WI38 (cell line): ENCODE measurements around the gene OPCML.

Source experiments
- H3K4me3 ChIP-seq: 2 replicates; pipeline ENCODE4 v1.5.1; 2011; ENCODE audit warnings: low read depth, mild to moderate bottlenecking, control low read depth, low read length
- TF ChIP-seq, protein P1 (sequence below): IDR thresholded peaks from 2 replicates; pipeline ENCODE4 v1.5.1; 2012; ENCODE audit warnings: low read depth, mild to moderate bottlenecking, control low read depth, low read length

OPCML gene

DNA sequence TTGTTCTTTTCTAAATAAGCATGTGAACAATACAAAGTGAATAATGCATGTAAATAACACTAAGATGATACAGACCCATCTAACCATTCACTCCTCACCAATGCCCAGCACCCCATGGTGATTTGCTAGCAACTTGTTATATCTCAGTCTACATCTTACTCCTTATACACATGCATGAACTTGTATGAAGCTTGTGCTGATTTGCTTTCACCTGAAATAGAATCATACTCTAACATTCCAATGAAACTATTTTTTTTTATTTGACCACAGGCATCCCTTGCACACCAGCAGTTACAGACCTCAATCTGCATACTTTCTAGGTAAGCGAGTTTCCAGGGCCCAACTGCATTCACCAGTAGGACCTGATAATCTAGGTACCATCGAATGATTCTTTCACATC lies 873.6 kb downstream of the OPCML start:
- no peak overlapping the region for H3K4me3 ChIP-seq
- TF ChIP-seq, protein P1, sequence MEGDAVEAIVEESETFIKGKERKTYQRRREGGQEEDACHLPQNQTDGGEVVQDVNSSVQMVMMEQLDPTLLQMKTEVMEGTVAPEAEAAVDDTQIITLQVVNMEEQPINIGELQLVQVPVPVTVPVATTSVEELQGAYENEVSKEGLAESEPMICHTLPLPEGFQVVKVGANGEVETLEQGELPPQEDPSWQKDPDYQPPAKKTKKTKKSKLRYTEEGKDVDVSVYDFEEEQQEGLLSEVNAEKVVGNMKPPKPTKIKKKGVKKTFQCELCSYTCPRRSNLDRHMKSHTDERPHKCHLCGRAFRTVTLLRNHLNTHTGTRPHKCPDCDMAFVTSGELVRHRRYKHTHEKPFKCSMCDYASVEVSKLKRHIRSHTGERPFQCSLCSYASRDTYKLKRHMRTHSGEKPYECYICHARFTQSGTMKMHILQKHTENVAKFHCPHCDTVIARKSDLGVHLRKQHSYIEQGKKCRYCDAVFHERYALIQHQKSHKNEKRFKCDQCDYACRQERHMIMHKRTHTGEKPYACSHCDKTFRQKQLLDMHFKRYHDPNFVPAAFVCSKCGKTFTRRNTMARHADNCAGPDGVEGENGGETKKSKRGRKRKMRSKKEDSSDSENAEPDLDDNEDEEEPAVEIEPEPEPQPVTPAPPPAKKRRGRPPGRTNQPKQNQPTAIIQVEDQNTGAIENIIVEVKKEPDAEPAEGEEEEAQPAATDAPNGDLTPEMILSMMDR, result no peak

DNA sequence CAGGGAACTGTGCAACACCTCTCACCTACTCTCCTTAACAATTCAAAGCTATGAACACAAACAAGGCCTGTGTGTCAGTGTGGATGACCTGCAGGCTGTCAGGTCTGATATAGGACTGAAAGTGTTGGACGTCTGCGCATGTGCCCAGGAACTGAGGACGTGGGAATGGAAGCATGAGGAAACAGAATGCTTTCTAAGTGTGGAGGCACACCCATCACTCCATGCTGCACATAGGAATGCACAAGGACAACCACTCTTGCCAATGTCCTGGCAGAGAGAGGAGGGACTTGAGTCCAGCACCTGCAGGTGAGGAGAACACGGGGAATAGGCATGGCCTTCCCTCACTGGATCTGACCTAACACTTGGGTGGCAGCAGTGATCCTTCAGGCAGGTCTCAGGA lies 874.3 kb downstream of the OPCML start:
- no peak overlapping the region for H3K4me3 ChIP-seq
- TF ChIP-seq, protein P1, result no peak

DNA sequence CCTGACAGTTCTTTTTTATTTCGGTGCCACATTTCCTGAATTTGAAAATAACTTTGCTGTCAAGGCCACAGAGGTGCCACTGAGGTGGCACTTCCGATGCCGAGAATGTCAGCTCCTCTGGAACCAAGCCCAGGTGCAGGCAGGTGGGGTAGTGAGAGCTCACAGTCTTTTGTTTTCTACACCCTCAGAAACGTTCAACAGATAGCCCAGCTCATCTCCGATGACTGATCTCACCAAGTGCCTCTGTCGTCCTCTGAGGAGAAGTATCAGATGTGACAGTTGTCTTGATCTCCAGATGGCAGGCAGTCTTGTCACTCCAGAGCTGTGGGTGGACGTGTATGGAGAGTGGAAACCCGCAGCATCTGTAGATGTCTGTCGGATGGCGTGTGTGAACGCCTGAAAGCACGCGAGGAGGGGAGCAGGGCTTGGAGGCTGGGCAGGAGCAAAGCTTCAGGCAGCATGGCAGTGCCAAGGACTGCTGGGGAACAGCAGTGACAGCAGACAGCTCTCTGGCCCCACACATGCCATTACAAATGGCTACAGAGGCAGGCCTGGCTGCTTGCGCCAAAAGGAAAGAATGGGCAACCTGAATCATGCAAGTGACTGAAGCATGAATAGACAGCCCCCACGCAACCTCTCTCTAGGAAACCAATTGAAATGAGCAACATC lies 877.0 kb downstream of the OPCML start:
- TF ChIP-seq, protein P1, result no peak

DNA sequence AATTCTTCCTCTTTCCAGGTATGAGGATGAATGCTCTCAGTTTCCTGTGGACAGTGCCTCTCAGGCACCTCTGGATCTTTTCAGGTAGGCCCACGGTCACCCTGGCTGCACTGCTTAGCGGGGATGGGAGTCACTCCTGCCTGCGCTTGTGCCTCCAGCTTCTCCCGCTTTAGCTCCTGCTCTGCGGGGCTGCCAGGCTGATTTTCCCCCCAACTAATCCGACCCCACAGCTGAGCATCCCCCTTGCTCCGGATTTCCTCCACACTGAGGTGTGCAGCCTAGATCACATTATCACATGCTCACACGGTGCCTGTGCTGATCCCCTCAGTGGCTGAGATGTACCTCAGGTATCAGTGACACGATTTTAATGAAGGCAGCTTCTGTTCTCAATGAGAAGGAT lies 879.1 kb downstream of the OPCML start:
- TF ChIP-seq, protein P1, result no peak
- H3K4me3 ChIP-seq, result no peak overlapping the region

More for the DNA sequence above, 877.0 kb downstream of the OPCML start:
- no peak overlapping the region for H3K4me3 ChIP-seq

DNA sequence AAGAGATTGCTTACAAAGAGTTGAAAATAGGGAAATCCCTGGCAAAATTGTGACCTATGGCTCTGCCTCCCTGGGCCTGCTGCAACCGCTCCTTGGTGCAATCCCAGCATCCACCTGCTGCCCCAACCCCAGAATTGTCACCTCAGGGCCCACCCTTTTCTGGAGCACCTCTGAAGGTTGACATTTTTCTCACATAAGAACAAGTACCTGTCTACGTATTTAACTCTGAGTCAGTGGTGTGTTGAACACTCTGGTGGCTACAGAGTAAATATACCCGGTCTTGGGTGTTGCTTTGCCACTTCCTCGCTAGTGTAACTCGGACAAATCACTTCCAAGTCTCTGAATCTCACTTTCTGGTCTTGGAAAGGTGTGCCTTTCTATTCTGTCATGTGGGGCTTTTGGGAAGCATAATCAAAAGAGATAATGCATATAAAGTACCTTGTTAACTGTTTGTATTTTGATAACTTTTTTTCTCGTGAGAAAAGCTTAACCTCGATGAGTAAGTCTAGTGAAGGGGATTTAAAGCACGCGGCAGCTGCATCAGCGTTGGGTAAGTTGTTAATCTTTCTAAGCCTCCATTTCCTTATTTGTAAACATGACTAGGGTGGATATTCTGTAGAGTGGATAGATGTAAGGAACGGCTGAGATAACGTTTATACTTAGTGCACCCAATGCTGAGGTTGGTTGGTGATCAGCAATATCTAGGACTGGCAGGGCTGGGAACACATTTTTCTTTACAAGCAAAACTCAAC lies 881.2 kb downstream of the OPCML start:
- TF ChIP-seq, protein P1, result no peak

DNA sequence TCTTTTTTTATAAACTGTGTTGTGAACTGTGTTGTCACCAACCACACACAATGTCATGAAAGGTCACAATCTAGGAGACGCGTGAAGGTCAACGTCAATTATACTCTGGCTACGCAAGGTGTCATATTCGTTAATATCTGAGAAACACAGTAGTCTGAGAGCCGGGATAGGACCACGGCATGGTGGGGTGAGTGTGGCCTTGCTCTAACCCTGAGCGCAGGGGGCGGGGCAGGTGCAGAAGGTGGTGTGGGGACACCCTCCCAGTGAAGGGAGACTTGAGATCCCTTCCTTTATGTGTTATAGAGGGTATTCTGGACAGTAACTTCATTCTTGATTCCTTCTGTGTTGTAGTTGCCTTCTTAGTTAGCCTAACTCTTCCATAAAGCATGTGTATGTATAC lies 883.0 kb downstream of the OPCML start:
- TF ChIP-seq, protein P1, result no peak

More for the DNA sequence above, 881.2 kb downstream of the OPCML start:
- H3K4me3 ChIP-seq, result no peak overlapping the region

DNA sequence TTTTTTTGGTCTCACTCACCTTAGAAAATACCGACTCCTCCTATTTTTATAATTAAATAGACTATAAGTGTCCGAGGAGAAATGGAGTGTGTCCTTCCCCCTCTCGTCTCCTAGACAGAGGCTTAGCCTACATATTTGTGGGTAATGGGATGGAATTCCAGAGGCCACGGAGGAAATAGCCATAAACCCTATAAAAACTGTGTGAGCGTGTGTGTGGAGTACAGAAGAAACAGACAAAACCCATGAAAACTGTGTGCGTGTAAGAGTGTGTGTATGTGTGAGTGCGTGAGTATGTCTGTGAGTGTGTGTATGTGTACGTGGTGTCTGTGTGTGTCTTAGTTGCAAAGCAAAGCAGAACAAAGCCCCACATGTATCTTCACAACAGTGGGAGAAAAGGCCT lies 883.5 kb downstream of the OPCML start:
- TF ChIP-seq, protein P1, result no peak
- H3K4me3 ChIP-seq, result no peak overlapping the region

More for the DNA sequence above, 883.0 kb downstream of the OPCML start:
- H3K4me3 ChIP-seq, result no peak overlapping the region
